ENCODE measurements around the gene SIX5.

Gene SIX5

GRCh38 chr19:45766296-45766868 lies 2.7 kb downstream of the SIX5 start:
- no peak overlapping the region for H3K27ac Mint-ChIP-seq
- H3K4me1 Mint-ChIP-seq = peaks cover 10% of the 10 kb centered on the region
- H3K36me3 Mint-ChIP-seq (ENCODE audit: low read depth) = no peaks in the 10 kb centered on the region
- peak overlapping the region; percentile 43 to 98 (median 89) for H3K4me3 Mint-ChIP-seq
- TF ChIP-seq CTCF (IDR thresholded peaks at IDR 0.05; ENCODE audit: unreplicated experiment in 3 of 3) = no peak
- H3K9me3 Mint-ChIP-seq = no peaks in the 10 kb centered on the region
- H3K27me3 Mint-ChIP-seq (ENCODE audit: low read depth) = peaks cover 4% of the 10 kb centered on the region

GRCh38 chr19:45765702-45766295 lies 3.3 kb downstream of the SIX5 start:
- Mint-ChIP-seq H3K4me1 (peaks cover 10% of the 10 kb centered on the region), H3K9me3 (no peaks in the 10 kb centered on the region), H3K27ac (peak overlapping the region in 2 of 3 experiments; percentile 82 to 84), H3K4me3 (peak overlapping the region; percentile 72 to 79 (median 79)), H3K36me3 (ENCODE audit: low read depth) (no peaks in the 10 kb centered on the region), H3K27me3 (ENCODE audit: low read depth) (peaks cover 4% of the 10 kb centered on the region)
- no peak for TF ChIP-seq CTCF (IDR thresholded peaks at IDR 0.05; ENCODE audit: unreplicated experiment in 3 of 3)

DNA sequence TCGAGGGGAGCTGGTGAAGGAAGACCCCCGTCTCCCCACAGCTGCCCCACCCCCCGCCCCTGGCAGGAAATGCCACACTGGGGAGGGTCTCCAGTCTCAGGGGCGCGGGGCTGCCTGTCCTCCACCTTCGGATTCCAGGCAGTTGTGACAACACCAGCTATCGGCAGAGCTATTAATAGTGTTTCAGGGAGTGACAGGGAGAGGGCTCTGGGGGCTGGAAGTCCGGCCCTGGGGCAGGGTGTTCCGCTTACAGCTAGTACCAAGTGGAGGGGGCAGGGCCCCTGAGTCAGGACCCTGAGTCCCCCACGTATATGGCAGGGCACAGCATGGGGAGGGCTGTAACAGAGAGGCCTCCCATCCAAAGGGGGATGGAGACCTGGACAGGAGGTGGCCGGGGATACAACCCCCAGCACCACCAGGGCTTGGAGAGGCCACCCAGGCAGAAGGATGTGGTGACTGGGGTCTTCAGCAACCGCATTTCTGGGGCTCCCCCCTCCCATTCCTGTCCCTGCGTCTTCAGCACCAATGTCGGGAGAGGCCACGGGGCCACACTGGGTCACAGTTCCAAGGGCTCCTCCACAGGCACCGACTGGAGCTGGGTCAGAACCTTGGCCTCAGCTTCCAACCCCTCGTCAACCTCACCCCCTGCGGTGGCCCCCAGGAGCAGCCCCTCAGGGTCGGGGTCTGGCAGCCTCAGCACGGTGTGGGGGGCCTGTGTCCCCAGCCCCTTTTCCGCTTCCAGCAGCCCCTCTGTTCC lies 3.9 kb downstream of the SIX5 start:
- Mint-ChIP-seq H3K27ac (peak overlapping the region; percentile 85 to 96 (median 86)), H3K4me3 (peak overlapping the region; percentile 79 to 86 (median 83)), H3K27me3 (ENCODE audit: low read depth) (peaks cover 4% of the 10 kb centered on the region), H3K36me3 (ENCODE audit: low read depth) (no peaks in the 10 kb centered on the region), H3K4me1 (peaks cover 10% of the 10 kb centered on the region), H3K9me3 (no peaks in the 10 kb centered on the region)
- no peak for TF ChIP-seq CTCF (IDR thresholded peaks at IDR 0.05; ENCODE audit: unreplicated experiment in 3 of 3)

DNA sequence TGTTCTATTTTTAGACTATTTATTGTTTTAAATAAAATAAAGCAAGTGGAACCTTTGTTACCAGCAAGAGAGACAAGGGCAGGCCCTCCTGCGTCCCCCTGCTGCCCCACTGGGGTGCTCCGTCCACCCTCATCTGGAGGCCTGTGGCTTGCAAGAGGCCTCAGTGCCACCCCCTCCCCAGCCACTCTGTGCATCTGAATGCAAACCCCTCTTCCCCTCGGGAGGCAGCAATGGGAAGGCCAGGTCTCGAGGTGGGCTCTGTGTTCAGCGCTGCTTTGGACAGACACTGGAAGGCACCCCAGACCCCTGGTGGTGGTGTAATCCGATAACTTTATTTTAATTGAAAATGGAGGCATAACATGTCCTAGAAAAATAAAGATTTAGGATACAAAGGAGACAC lies 4.6 kb downstream of the SIX5 start:
- Mint-ChIP-seq H3K27me3 (ENCODE audit: low read depth) (peaks cover 4% of the 10 kb centered on the region), H3K4me1 (peaks cover 10% of the 10 kb centered on the region), H3K9me3 (no peaks in the 10 kb centered on the region), H3K4me3 (peak overlapping the region; percentile 79 to 86 (median 83)), H3K36me3 (ENCODE audit: low read depth) (no peaks in the 10 kb centered on the region), H3K27ac (peak overlapping the region; percentile 85 to 96 (median 86))
- TF ChIP-seq CTCF (IDR thresholded peaks at IDR 0.05; ENCODE audit: unreplicated experiment in 3 of 3) = no peak

GRCh38 chr19:45763691-45764294 lies 5.3 kb downstream of the SIX5 start:
- H3K27me3 Mint-ChIP-seq (ENCODE audit: low read depth) = peaks cover 4% of the 10 kb centered on the region
- H3K27ac Mint-ChIP-seq = peak overlapping the region; percentile 85 to 96 (median 86)
- no peaks in the 10 kb centered on the region for H3K9me3 Mint-ChIP-seq
- TF ChIP-seq CTCF (IDR thresholded peaks at IDR 0.05; ENCODE audit: unreplicated experiment in 3 of 3) = no peak
- H3K4me1 Mint-ChIP-seq = peaks cover 10% of the 10 kb centered on the region
- peak overlapping the region in 2 of 3 experiments; percentile 37 to 46 for H3K4me3 Mint-ChIP-seq
- H3K36me3 Mint-ChIP-seq (ENCODE audit: low read depth) = no peaks in the 10 kb centered on the region
